Peyer's patch (tissue), 4 donors: ENCODE results near the gene KRT83.
A peak's percentile ranks its signal among the peaks of the same experiment; 100 is the strongest.

Experiments
- CTCF ChIP-seq, 6 experiments: fragments of 450-650 bp in 4 of 6; fragments of 200-600 bp in 2 of 6; sonication (generic) in 1 of 6; IDR thresholded peaks; one replicate each; pipeline ENCODE4 v1.5.1; 2017 to 2019; ENCODE audit warnings: antibody characterized with exemption in 6 of 6, mild to moderate bottlenecking in 3 of 6, moderate library complexity in 1 of 6
- POLR2A ChIP-seq, 2 donors: fragments of 450-650 bp; IDR thresholded peaks; one replicate each; pipeline ENCODE4 v1.5.1; 2017; ENCODE audit warnings: antibody characterized with exemption in 2 of 2, mild to moderate bottlenecking in 2 of 2, moderate library complexity in 2 of 2

DNA sequence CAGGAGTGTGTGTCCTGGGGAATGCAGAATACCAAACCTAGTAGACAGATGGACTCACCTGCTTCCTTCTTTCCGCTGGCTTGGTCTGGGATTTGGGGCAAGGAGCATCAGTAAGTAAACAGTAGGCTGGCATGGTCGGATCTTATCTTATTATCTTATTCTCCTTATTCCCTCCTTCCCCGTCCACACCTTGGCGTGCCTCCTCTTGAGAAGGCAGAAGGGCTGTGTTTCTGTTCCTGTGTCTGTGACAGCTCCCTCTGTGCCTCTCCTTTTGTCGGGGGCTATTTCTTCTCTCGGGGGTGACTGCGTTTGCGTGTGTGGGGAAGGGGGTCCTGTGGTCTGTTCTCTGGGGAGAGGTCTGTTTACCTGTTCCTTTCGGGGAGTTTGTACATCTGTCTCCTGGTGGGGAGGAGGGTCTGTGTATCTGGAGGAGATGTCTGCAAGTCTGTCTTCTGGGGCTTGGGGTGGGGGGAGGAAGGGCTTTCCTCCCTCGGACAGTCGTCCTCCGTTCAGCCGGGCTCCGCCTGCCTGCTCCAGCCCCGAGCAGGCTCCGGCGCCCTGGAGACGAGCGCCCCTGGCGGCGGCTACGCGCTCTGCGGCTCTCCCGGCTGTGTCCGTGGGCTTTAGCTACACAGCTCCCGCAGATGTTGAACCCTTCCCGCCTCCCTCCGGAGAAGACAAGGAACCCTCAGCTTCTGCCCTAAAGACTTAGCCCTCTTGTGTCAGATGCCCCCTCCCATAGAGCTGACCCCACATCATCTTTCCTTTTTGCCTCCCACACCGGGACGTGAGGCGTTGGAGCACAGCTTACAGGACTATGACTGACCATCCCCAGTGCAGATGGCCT lies 42.4 kb downstream of the KRT83 start:
- TF ChIP-seq POLR2A (IDR thresholded peaks at IDR 0.05) (no peak), CTCF (IDR thresholded peaks at IDR 0.05) (peak; percentile 66 to 92 (median 87))
